ENCODE measurements around the gene ERCC5.

ERCC5 gene

GRCh38 chr13:102845630-102846260 is at the start of gene ERCC5:
Gene ERCC5 (plus strand): TSS chr13:102846032. CDS start chr13:102846267, 235 bp downstream.
- peak; percentile 97 for DNase-seq

- peak; percentile 92 for DNase-seq
Observed at GRCh38 chr13:102798581-102799425, 47.0 kb upstream of the ERCC5 start, which contains the start of the genes BIVM and POGLUT2. Gene BIVM (plus strand): TSS chr13:102799119. CDS start chr13:102807268, 8,149 bp downstream. Gene POGLUT2 (minus strand): TSS chr13:102798976. CDS start chr13:102798670, 306 bp downstream.

- DNase-seq = peak; percentile 32
Observed at GRCh38 chr13:102799426-102800144, 46.2 kb upstream of the ERCC5 start.

- peak; percentile 85 for DNase-seq
Observed at GRCh38 chr13:102800145-102801041, 45.4 kb upstream of the ERCC5 start.

DNA sequence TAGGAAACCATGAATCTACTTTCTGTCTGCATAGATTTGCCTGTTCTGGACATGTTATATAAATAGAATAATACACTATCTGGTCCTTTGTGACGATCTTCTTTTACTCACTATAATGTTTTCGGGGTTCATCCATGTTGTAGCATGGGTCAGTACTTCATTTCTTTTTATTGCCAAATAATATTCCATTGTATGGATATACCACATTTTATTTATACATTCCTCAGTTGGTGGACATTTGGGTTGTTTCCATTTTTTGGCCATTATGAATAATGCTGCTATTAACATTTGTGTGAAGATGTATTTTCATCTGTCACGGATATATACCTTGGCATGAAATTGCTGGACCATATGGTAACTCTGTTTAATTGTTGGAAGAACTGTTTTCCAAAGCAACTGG is 40.2 kb upstream of the ERCC5 start:
- DNase-seq = no peak

DNA sequence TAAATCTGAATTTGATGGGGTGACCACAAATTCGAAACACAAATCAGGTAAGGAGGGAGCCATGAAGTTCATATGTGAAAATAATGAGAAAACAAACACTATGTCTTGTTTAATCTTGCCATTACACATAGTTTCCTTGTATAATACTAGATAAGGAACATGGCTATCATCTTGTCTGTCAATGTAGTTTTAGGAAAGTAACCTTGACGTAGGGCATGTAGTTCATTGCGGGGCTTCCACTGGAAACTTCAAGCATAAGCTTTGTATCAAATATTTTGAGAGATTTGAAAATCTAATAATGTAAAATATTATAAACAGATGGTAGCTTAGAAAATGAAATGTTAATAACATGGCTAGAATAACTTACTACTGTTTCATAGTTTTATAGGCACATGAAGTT is 38.1 kb upstream of the ERCC5 start:
- no peak for DNase-seq

GRCh38 chr13:102812611-102813287 is 33.1 kb upstream of the ERCC5 start:
- DNase-seq = peak; percentile 14

DNA sequence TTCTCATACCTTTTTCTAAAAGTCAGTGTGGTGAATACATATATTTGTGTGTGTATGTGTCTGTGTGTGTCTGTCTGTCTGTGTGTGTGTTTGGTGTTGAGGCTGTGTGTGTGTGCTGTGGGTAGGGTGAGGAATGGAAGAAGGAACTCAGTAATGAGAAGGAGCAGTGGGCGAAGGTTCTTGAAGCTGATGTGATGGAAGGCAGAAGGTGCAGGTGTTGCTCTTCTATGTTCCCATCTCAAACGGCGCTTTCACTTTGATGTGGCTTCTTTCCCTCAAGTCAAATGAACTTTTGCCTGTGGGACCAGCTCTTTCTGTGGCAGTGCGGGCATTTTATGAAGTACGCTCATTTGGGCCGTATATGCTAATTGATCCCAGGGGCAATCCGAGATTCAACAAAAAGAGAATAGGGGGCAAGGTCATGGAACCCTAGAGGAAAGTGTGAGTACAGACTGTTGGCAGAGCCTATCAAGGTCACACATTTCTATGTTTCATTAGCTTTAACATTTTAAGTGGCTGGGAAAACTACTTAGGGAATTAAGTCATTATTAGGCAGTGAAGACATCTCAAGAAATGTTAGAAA is 31.7 kb upstream of the ERCC5 start:
- DNase-seq = no peak

- no peak for DNase-seq
Observed at GRCh38 chr13:102814793-102815192, 31.0 kb upstream of the ERCC5 start.

DNA sequence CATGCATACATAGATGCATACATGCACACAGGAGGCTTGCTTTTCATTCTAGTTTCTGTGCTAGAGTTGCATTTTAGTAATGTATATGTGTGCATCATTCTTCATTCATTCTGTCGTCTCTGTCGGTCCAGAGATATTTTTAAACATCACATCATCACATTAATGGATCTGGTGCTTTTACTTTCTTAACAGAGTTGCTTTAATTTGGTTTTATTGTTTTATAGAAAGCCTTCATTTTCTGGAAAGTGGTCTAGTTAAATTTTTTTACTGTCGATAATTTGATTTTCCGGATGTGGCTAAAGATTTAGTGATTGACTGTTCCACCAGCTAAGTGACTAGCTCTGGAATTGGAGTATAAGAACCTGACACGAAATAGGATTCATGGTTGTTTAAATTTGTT is 30.0 kb upstream of the ERCC5 start:
- no peak for DNase-seq

DNA sequence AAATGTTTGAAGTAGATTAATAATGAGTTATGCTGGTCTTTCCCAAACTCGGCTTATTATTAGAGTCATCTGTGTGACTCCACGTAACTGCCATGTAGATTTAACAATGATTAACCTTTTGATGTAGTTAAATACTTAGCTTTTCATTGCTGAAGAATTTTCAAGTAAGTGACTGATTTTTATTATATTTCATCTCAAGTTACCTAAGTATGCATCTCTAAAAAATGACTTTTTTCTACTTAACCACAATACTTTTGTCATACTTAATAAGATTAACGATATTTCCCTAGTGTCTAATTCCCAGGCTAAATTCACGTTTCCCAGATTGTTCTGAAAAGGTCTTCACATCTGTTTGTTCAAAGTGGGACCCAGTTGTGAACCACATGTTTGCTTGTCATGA is 29.1 kb upstream of the ERCC5 start:
- no peak for DNase-seq

GRCh38 chr13:102817241-102817640 is 28.6 kb upstream of the ERCC5 start:
- DNase-seq = no peak

DNA sequence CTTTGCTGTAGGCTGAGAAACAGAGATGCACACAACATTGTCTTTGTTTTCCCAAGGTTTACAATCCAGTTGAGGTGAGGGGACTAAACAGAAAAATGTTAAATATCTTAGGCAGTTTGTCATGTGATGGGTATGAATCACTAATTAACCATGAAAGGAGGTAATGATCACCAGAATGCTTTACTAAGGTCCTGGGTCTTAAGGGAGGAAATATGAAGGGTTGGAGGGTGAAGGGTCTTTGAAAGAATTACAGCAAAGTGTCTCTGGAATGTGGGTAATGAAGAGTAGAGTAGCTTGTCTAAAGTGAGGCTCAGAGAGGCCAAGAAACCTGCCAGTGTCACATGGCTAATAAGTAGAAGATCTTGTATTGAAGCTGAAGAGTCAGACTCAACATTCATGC is 27.9 kb upstream of the ERCC5 start:
- DNase-seq = no peak

DNA sequence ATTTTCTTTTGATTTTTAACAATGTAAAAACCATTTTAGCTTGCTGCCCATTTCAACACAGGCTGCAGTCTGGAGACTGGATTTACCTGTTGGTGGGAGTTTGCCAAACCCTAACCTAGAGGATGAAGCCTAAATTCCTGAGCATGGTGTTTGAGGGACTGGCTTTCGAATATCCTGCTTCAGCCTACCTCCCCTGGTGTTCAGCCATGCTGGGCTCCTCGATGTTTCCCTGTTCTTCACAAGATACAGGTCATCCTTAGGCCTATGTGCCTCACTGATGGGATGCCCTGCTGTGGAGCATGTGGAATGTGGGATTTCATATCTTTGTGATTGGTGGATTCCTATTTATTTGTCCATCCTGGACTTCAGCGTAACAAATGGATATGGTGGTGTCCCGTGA is 20.4 kb upstream of the ERCC5 start:
- DNase-seq = no peak

GRCh38 chr13:102825921-102826706 is 19.7 kb upstream of the ERCC5 start:
- no peak for DNase-seq

- DNase-seq = no peak
Observed at GRCh38 chr13:102830646-102831045, 15.2 kb upstream of the ERCC5 start.

DNA sequence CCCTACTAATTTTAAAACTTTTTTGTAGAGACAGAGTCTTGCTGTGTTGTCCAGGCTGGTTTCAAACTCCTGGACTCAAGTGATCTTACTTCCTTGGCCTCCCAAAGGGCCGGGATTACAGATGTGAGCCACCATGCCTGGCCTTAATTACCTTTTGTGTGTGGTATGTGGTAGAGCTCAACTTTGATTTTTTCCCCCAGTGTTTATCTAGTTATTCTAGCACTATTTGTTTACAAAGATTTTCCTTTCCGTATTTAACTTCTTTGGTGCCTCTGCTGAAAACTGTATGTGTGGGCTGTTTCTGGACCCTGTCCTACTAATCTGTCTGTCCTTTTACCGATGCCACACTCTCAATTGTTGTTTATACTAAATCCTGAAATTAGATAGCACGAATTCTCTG is 9.4 kb upstream of the ERCC5 start:
- no peak for DNase-seq

GRCh38 chr13:102838273-102838672 is 7.6 kb upstream of the ERCC5 start:
- DNase-seq = no peak

GRCh38 chr13:102838982-102839381 is 6.8 kb upstream of the ERCC5 start:
- no peak for DNase-seq

DNA sequence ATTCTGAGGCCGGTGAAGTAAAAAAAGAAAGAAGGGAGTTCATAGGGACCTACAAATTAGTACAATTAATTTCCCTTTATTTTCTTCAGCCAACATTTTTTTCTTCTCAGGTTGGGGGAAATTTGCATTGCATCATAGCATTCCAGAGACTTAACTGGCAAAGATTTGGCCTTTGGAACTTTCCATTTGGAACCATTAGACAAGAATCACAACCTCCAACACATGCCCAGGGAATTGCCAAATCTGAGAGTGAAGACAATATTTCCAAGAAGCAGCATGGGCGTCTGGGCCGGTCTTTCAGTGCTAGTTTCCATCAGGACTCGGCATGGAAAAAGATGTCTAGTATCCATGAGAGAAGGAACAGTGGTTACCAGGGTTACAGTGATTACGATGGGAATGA is 6.4 kb upstream of the ERCC5 start:
- DNase-seq = no peak

GRCh38 chr13:102845289-102845629 is 573 bp upstream of the ERCC5 start:
- DNase-seq = no peak
